Spleen (tissue), 7 donors: ENCODE results near the gene FKRP.

Source experiments
- CTCF ChIP-seq, 11 experiments: fragments of 200-600 bp in 7 of 11; fragments of 450-650 bp in 4 of 11; sonication (generic) in 4 of 11; IDR thresholded peaks in 8 of 11; conservative IDR thresholded peaks in 3 of 11; 1 replicate in 7 of 11; 2 replicates in 4 of 11; pipeline versions ENCODE4 v1.4.0 to v1.8.0; 2016 to 2021; ENCODE audit warnings: antibody characterized with exemption in 11 of 11, inconsistent platforms in 4 of 11, mild to moderate bottlenecking in 1 of 11
- POLR2A ChIP-seq, 3 donors: fragments of 450-650 bp; IDR thresholded peaks; one replicate each; pipeline ENCODE4 v1.5.1; 2017; ENCODE audit warnings: antibody characterized with exemption in 3 of 3, mild to moderate bottlenecking in 1 of 3
- donor health status: DM: no; HTN: no; CAD: no; lungs with moderate emphysema.
- donor health status: DM: no; HTN: no; CAD: no.
- donor health status: DM: no; HTN: no; CAD: no.

GRCh38 chr19:46718157-46718933 is 27.5 kb upstream of the FKRP start:
- TF ChIP-seq CTCF (IDR thresholded peaks at IDR 0.05 in 8 of 11, conservative IDR thresholded peaks at IDR 0.05 in 3 of 11) (no peak), POLR2A (IDR thresholded peaks at IDR 0.05) (no peak)
